KOPT-K1 (cell line): ENCODE measurements around the gene ITFG1.
"Not testable (repeated sequence)": the region's sequence is repeated elsewhere in the genome, so short reads cannot be mapped to it uniquely, and the experiment has no call there.

ENCODE experiments used
- H3K27ac ChIP-seq: fragments of 200-600 bp; sonication (generic); 2 replicates; pipeline ENCODE4 v1.5.1; 2016; ENCODE audit warnings: antibody characterized with exemption, mild to moderate bottlenecking, low read depth, low read length; ENCODE audit not compliant: poor library complexity, severe bottlenecking
- H3K36me3 ChIP-seq: fragments of 200-600 bp; sonication (generic); 2 replicates; pipeline ENCODE4 v1.5.1; 2017; ENCODE audit warnings: antibody characterized with exemption, mild to moderate bottlenecking, low read length, moderate library complexity; ENCODE audit not compliant: insufficient read depth
- H3K9me3 ChIP-seq: fragments of 200-600 bp; sonication (generic); 2 replicates; pipeline ENCODE4 v1.5.1; 2017; ENCODE audit warnings: antibody characterized with exemption, low read length, mild to moderate bottlenecking; ENCODE audit not compliant: insufficient read depth, poor library complexity, severe bottlenecking

The ITFG1 gene

DNA sequence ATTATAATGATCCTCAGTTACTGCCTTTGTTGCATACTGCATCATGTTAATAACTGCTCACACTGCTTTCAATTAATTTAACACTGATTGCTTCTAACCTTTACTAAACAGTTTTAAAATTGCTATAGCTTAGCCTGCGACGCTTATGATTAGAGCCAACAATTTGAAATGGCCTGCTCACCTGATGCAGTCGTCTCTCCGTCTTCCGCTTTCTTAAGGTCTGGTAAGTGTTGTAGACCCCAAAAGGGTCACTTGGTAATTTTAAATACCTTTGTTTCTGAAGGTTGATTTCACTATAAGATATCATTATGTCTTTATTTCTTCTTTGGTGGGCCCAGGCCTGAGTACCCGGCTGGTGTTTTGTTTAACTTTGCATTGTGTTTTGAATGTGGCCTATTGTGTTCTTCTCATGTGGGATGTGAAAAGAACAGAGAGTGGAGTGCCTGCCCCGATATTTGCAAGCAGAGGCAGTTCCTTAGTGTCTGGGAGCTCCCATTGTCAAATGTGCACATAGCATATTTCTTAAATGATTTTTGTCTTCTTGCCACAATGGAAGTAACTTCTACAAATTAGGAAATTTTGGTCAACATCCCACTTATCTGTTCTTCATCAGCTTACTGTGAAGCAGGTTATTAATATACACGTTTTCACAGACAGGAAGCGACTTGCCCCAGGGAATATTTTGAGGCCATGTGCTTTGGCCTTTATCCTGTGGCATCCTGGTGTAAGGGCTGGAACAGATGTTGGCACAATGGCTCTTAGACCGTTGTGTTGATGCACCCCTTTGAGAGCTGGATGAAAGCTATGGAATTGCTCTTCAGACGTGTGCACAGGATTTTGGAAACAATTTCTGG is 3.1 kb upstream of the ITFG1 start:
- Histone ChIP-seq H3K27ac (no peak overlapping the region), H3K36me3 (peaks cover 4% of the 10 kb centered on the region), H3K9me3 (no peaks in the 10 kb centered on the region)

DNA sequence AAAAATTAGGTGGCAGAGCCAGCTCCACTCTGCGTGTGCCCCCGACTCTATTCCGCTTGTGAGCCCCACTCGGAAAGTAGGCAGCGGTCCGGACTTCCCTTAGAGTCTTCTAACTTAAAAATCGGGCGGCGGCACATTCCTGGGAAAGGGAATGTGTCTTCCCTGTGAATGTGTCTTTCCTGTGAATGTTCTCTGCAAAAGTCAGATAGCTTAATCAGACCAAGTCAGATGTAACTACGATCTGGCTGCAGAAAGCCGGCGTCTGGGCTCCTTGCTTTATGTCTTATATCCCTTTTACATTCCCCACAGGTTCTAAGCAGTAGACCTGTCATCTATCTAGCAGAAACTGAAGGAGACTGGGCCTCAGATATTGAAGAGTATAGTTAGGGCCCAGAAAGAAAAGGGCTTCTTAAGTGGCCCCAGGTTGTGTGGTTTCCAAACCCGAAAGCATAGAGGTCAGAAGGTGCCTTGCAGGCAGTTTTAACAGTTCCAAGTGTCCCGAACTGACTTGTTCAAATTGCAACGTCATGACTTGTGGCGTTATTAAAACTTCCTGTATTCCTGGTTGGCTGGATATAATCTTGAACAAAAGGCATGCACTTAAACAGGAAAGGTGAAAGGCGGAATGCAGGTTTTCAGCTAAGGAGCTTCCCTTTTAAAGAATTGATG is 869 bp upstream of the ITFG1 start:
- Histone ChIP-seq H3K9me3 (no peaks in the 10 kb centered on the region), H3K36me3 (peaks cover 15% of the 10 kb centered on the region), H3K27ac (peak overlapping the region; percentile 80)

DNA sequence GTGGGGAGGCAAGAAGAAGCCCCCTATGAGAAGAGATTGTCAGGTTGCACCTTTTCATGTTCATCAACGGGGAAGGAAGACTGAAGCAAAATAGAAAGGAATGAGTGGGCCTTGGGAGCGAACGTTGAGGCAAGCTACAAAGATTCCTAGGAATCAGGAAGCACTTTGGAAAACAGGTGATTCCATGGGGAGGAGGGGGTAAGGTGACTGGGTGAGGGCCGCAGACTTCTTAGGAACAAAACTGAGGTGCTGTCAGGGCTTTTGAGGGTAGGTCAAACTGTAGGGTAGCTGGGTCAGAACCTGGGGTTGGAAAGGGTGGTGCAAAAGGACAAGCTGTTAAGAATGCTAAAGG is 528 bp downstream of the ITFG1 start:
- no peaks in the 10 kb centered on the region for H3K9me3 ChIP-seq
- peak overlapping the region; percentile 80 for H3K27ac ChIP-seq
- peaks cover 29% of the 10 kb centered on the region for H3K36me3 ChIP-seq

DNA sequence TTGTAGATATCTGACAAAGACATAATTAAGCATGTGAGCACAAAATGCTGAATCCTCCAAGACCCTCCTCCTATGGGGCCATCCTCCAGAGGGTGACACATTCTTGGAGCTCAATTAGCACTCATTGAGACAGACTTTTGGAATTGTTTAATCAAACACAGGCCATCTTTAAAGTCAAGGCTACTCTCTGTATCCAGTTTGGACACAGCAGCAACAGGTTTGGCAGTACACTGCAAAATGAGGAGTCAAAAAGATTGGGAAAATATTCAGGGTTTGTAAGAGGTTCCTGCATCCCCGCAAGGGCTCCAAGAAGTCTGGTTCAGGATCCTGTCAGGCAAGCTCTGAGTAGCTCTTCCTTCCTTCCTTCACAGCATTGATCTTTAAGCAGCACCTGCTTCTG is 1.3 kb downstream of the ITFG1 start:
- Histone ChIP-seq H3K27ac (peak overlapping the region; percentile 80), H3K36me3 (peaks cover 36% of the 10 kb centered on the region), H3K9me3 (no peaks in the 10 kb centered on the region)

DNA sequence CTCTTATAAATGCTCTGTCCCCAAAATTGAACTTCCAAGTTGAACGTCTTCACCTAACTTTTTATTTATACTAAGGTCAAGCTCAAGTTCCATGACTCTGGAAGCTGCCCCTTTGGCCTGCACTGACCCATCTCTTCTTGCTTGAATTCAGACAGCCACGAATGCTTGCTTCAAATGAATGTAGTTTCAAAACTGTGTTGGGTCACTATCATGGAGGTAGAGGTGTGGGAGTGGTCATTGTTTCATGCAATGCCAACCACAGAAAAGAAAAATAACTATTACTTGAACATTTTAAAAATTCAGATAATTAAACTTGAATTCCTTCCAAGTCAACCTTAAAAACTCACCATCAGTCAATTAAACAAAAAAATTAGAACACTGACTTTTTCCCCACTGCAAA is 2.5 kb downstream of the ITFG1 start:
- H3K36me3 ChIP-seq = peaks cover 49% of the 10 kb centered on the region
- no peaks in the 10 kb centered on the region for H3K9me3 ChIP-seq
- no peak overlapping the region for H3K27ac ChIP-seq

DNA sequence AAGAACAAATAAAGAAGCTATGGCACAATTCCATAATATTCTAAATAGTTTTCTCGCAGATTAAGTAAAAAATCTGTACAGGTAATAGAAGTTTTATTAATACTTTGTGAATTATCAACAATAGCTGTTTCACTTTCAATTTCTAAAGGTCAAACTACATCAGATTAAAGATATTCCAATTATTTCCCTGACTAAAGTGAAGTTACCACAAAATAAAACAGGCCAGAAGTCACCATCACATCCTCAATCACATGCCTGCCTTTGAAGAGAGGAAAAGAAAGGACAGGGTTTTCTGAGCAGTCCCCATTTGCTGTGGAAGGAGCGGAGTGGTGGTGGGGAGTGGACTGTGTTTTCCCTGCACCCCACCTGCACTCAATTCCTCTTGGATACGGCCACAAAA is 11.1 kb downstream of the ITFG1 start:
- Histone ChIP-seq H3K27ac (no peak overlapping the region), H3K9me3 (no peaks in the 10 kb centered on the region), H3K36me3 (peaks cover 83% of the 10 kb centered on the region)

DNA sequence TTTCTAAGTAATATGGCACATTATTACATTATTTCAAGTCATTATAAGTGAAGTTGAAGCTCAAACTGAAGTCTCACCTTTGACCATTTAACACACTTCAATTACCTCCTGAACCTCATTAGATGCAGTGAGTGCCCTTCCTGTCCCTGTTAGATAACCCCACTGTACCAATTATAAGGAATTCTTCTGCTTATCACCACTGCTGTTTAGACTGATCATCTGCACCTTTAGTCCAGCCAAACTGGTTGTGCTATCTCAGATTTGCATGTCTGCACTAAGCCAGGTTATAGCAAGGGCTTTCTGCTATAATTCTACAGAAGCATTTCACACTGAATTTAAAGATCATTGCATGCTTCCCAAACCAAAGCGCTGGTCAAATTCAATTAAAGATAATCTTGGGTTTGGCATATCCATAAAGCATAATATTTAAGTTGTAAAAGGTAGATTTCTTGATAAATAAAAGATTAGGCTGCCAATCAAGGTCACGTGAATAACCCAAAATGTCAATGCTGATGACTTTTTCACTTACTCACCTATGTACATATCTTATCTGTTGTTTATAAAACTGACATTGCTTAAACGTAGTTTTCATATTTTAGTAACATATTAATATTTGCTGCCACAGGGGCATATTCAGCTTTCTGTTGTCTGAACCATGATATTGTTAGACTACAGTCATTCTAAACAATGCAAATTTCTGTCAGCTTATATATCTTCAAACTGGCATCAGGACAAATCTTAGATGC is 11.9 kb downstream of the ITFG1 start:
- no peaks in the 10 kb centered on the region for H3K9me3 ChIP-seq
- H3K27ac ChIP-seq = no peak overlapping the region
- peaks cover 75% of the 10 kb centered on the region for H3K36me3 ChIP-seq

DNA sequence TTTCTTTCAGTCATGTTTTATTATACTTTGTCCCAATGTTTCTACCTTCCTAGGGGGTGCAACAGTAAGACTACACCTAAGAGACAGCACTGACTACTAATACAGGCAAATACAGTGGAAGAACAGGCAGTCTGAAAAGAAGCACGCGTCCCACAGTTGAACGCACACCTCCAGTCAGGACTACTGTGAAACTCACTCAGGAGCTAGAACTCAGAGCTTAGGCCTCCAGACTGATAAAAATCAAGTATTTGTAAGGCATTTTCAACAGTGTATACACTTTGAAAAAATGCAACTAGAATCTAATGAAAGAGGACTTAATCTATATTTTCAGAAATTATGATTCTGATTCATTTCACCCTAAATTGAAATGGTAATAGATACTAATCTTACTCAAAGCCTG is 14.4 kb downstream of the ITFG1 start:
- Histone ChIP-seq H3K27ac (no peak overlapping the region), H3K36me3 (peaks cover 54% of the 10 kb centered on the region), H3K9me3 (no peaks in the 10 kb centered on the region)

DNA sequence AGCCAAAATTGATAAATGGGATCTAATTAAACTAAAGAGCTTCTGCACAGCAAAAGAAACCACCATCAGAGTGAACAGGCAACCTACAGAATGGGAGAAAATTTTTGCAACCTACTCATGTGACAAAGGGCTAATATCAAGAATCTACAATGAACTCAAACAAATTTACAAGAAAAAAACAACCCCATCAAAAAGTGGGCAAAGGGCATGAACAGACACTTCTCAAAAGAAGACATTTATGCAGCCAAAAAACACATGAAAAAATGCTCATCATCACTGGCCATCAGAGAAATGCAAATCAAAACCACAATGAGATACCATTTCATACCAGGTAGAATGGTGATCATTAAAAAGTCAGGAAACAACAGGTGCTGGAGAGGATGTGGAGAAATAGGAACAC is 18.0 kb downstream of the ITFG1 start:
- not testable (repeated sequence) for H3K9me3 ChIP-seq, H3K27ac ChIP-seq
- peaks cover 22% of the 10 kb centered on the region for H3K36me3 ChIP-seq

DNA sequence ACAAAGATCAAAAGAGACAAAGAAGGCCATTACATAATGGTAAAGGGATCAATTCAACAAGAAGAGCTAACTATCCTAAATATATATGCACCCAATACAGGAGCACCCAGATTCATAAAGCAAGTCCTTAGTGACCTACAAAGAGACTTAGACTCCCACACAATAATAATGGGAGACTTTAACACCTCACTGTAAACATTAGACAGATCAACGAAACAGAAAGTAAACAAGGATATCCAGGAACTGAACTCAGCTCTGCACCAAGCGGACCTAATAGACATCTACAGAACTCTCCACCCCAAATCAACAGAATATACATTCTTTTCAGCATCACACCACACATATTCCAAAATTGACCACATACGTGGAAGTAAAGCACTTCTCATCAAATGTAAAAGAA is 20.8 kb downstream of the ITFG1 start:
- peaks cover 12% of the 10 kb centered on the region for H3K36me3 ChIP-seq
- H3K27ac ChIP-seq, H3K9me3 ChIP-seq: not testable (repeated sequence)

DNA sequence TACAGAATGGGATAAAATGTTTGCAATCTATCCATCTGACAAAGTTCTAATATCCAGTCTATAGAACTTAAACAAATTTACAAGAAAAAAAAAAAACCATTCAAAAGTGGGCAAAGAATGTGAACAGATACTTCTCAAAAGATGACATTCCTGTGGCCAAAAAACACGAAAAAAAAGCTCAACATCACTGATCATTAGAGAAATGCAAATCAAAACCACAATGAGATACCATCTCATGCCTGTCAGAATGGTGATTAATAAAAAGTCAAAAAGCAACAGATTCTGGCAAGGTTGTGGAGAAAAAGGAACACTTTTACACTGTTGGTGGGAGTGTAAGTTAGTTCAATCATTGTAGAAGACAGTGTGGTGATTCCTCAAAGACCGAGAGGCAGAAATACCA is 26.6 kb downstream of the ITFG1 start:
- H3K27ac ChIP-seq, H3K36me3 ChIP-seq, H3K9me3 ChIP-seq: not testable (repeated sequence)

DNA sequence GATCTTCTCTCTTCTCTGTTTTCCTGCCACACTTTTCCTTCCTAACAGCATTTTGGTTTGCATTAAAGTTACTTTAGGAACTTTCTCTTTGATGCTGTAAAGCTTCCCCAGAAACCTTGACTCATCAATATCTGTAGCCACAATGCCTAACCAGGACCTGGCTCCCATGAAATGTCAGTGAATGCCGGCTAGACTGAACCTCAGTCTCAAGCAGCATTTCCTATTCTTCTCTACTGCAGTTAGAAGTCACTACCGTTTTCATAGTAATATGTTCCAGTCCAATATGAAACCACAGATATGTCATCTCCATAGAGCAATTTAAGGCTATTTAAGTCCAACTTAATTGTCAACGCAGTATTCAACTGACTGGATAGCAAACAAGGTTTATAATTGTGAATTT is 28.9 kb downstream of the ITFG1 start:
- peaks cover 13% of the 10 kb centered on the region for H3K36me3 ChIP-seq
- H3K27ac ChIP-seq = no peak overlapping the region
- no peaks in the 10 kb centered on the region for H3K9me3 ChIP-seq

DNA sequence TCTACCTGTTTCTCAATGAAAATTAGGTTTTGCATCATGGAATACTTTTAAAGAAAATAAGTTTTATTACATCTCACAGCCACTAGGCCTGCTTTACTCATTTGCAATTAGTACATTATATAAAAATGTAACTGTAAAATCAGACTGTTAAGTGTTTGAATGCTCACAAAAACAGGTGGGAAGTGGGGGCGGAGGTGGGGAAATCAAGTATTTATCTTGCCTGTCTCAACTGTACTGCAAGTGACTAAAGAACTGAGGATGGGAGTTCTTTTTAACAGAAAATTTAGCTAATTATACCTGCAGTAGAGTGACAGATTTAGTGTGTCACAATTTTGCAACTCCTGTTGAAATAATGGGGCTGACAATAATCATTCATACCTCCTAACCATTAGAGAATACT is 34.1 kb downstream of the ITFG1 start:
- H3K27ac ChIP-seq = no peak overlapping the region
- H3K9me3 ChIP-seq = no peaks in the 10 kb centered on the region
- peaks cover 35% of the 10 kb centered on the region for H3K36me3 ChIP-seq

DNA sequence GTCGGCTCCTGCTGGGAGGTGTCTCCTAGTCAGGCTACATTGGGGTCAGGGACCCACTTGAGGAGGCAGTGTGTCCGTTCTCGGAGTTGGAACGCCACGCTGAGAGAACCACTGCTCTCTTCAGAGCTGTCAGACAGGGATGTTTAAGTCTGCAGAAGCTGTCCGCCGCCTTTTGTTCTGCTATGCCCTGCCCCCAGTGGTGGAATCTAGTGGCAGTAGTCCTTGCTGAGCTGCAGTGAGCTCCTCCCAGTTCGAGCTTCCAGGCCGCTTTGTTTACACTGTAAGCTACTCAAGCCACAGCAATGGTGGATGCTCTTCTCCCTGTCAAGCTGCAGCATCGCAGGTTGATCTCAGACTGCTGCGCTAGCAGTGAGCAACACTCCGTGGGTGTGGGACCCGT is 36.0 kb downstream of the ITFG1 start:
- H3K27ac ChIP-seq = no peak overlapping the region
- H3K36me3 ChIP-seq = peaks cover 35% of the 10 kb centered on the region

DNA sequence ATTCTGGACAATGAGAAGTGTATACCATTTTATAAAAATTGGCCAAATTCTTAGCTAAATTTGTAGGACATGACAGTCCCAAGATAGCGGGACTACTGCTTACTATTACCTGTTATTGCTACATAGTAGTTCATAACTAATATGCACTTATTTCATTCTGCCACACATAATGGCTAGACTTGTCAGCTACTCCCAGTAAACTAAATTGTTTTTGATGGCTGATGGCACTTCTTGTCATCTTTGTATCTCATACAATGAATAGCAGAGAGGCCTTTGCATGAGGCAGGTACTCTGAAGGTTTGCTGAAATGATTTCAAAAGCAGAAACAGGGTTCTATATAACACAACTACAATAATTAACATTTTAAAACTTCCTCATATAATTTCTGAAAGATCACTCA is 44.0 kb downstream of the ITFG1 start:
- peaks cover 8% of the 10 kb centered on the region; the same call in 1 of the 2 replicates for H3K36me3 ChIP-seq

More for the DNA sequence above, 36.0 kb downstream of the ITFG1 start:
- no peaks in the 10 kb centered on the region for H3K9me3 ChIP-seq

More for the DNA sequence above, 44.0 kb downstream of the ITFG1 start:
- no peaks in the 10 kb centered on the region for H3K9me3 ChIP-seq
- H3K27ac ChIP-seq = no peak overlapping the region
